GM12872 (cell line): ENCODE results near the gene C12orf43.

ENCODE experiments used
- TF ChIP-seq, protein P1 (sequence below): IDR thresholded peaks from 3 replicates; pipeline ENCODE4 v1.5.1; 2011; ENCODE audit warnings: low read depth, mild to moderate bottlenecking, low read length, moderate library complexity; ENCODE audit not compliant: insufficient read depth

The C12orf43 gene

DNA sequence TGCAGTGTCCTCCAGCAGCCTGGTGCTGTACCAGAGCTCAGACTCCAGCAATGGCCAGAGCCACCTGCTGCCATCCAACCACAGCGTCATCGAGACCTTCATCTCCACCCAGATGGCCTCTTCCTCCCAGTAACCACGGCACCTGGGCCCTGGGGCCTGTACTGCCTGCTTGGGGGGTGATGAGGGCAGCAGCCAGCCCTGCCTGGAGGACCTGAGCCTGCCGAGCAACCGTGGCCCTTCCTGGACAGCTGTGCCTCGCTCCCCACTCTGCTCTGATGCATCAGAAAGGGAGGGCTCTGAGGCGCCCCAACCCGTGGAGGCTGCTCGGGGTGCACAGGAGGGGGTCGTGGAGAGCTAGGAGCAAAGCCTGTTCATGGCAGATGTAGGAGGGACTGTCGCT, 15.2 kb downstream of the C12orf43 start:
- TF ChIP-seq, protein P1, sequence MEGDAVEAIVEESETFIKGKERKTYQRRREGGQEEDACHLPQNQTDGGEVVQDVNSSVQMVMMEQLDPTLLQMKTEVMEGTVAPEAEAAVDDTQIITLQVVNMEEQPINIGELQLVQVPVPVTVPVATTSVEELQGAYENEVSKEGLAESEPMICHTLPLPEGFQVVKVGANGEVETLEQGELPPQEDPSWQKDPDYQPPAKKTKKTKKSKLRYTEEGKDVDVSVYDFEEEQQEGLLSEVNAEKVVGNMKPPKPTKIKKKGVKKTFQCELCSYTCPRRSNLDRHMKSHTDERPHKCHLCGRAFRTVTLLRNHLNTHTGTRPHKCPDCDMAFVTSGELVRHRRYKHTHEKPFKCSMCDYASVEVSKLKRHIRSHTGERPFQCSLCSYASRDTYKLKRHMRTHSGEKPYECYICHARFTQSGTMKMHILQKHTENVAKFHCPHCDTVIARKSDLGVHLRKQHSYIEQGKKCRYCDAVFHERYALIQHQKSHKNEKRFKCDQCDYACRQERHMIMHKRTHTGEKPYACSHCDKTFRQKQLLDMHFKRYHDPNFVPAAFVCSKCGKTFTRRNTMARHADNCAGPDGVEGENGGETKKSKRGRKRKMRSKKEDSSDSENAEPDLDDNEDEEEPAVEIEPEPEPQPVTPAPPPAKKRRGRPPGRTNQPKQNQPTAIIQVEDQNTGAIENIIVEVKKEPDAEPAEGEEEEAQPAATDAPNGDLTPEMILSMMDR: no peak

DNA sequence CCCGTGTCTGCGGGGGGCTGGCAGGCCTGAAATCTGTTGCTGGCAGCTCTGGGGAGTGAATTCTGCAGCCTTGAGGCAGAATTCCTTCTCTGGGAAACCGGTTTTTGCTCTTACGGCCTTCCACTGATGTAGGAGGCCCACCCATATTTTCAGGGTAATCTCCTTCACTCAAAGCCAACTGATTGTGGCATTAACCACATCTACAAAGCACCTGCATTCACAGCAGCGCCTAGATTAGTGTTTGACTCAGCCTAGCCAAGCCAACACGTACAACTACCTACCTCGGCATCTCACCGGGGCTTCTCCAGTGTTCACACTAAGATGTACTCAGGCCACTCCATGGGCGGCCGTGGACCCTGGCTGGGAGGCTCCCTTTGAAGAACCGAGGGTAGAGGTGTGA, 15.8 kb downstream of the C12orf43 start:
- TF ChIP-seq, protein P1: no peak

DNA sequence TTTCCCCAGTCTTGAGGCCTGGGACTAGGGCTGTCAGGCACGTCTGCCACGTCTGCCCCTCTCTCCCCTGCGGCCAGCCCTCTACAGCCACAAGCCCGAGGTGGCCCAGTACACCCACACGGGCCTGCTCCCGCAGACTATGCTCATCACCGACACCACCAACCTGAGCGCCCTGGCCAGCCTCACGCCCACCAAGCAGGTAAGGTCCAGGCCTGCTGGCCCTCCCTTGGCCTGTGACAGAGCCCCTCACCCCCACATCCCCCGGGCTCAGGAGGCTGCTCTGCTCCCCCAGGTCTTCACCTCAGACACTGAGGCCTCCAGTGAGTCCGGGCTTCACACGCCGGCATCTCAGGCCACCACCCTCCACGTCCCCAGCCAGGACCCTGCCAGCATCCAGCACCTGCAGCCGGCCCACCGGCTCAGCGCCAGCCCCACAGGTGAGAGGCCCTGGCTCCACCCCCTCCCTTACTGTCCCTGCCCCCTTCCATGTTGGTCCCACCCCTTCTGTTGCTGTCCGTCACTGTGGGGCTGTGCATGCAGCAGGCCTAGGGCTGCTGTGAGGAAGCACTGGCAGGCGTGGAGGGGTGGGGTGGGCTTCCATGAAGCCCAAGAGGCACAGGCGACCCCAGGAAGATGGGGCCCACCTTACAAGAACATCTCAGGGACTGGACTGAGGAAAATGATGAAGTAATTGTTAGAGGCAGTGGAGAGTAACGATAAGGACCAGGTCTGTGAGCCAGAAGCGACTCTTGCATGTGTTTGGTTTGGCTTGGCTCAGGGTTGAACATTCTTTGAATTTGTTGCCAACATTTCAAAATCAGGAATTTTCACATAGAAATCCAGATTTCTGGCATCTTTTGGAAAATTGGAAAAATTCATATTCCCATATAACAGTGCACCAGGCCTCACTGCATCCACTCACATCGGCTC, 16.8 kb downstream of the C12orf43 start:
- TF ChIP-seq, protein P1: no peak

DNA sequence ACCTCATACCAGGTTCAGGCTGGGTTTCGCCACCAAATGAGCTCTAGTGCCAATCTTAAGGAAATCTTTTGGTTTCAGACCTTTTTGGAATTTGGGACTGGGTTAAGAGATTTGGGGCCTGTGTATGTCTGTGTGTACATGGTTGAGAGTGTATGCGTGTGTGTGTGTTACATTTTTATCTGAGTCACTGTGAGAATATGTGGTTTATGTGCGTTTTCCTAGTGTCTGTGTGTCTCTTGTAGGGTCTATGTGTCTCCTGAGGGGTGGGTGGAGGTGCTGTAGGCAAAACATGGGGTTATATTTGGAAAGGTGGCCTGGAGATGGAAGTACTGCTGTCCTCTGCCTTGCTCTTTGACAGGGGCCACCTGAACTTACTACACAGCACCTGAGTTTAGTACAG, 17.9 kb downstream of the C12orf43 start:
- TF ChIP-seq, protein P1: no peak

DNA sequence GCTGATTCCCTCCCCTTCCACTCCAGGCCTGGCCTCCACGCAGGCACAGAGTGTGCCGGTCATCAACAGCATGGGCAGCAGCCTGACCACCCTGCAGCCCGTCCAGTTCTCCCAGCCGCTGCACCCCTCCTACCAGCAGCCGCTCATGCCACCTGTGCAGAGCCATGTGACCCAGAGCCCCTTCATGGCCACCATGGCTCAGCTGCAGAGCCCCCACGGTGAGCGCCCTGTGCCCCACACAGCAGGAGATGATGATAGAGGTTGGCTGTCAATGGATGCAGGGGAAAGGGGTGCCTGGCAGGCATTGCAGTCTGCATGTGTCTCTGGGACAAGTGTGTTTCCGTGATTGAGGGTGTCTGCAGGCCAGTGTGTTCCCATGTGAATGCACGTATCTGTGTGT, 18.8 kb downstream of the C12orf43 start:
- TF ChIP-seq, protein P1: no peak

DNA sequence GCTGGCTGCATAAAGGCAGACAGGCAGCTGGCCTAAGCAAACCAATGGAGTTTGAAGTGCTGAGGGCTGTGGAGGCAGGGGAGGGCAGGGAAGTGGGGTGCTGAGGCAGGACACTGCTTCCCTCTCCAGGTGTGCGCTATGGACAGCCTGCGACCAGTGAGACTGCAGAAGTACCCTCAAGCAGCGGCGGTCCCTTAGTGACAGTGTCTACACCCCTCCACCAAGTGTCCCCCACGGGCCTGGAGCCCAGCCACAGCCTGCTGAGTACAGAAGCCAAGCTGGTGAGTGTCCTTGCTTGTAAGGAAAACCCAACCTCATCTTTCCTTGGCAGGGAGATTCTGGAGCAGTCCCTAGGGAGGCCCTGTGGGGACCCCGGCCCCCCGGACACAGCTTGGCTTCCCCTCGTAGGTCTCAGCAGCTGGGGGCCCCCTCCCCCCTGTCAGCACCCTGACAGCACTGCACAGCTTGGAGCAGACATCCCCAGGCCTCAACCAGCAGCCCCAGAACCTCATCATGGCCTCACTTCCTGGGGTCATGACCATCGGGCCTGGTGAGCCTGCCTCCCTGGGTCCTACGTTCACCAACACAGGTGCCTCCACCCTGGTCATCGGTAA, 20.0 kb downstream of the C12orf43 start:
- TF ChIP-seq, protein P1: no peak

DNA sequence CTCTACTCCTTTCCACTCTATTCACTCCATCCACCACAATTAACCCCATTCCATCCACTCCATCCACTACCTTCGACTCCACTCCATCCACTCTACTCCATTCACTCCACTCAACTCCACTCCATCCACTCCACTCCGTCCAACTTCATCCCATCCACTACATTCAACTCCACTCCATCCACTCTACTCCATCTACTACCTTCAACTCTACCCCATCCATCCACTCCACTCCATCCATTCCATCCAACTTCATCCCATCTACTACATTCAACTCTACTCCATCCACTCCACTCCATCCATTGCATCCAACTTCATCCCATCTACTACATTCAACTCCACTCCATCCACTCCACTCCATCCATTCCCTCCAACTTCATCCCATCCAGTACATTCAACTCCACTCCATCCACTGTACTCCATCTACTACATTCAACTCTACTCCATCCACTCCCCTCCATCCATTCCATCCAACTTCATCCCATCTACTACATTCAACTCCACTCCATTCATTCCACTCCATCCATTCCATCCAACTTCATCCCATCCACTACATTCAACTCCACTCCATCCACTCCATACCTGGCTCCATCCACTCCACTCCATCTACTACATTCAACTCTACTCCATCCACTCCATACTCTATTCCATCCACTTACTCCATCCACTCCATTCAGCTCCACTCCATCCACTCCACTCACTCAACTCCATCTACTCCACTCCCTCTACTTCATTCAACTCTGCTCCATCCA, 21.5 kb downstream of the C12orf43 start:
- TF ChIP-seq, protein P1: no peak
